Measurements from ENCODE around the gene PEX14. TPM values are rescaled to one million over a fixed set of nuclear protein-coding genes. Genes with fewer than 3 reads are reported as not detected.

PEX14 gene
- total RNA-seq, 5 donors from 2014 or later (not counting 1 experiment from before 2014, with no cell fraction given): 22.3 to 24.5 (median 22.7) TPM

- Mint-ChIP-seq H3K27ac (peak within 1 kb of the TSS; percentile 86 to 88), H3K9me3 (no peaks in the 10 kb centered on the region), H3K36me3 (no peaks in the 10 kb centered on the region), H3K4me3 (peak within 1 kb of the TSS; percentile 84 to 91 (median 85)), H3K27me3 (no peaks in the 10 kb centered on the region), H3K4me1 (peaks cover 16 to 24% (median 23%) of the 10 kb centered on the region in 3 donors)
- Histone ChIP-seq H3K27me3 (replicated peaks in 1 of 2; ENCODE audit: control insufficient read depth in 2 of 2, extremely low read depth in 1 of 2, insufficient read depth in 2 of 2, low read length in 1 of 2) (no peaks in the 10 kb centered on the region), H3K4me3 (ENCODE audit: control insufficient read depth in 1 of 2, extremely low read depth in 1 of 2, low read length in 1 of 2) (peak within 1 kb of the TSS; percentile 74 to 89), H3K27ac (ENCODE audit: low read length) (peak within 1 kb of the TSS; percentile 73), H3K4me1 (ENCODE audit: control insufficient read depth in 1 of 2, extremely low read depth in 1 of 2, insufficient read depth in 2 of 2, low read length in 2 of 2) (peaks cover 7 to 24% of the 10 kb centered on the region in 2 experiments), H3K36me3 (ENCODE audit: control insufficient read depth in 2 of 2, extremely low read depth in 1 of 2, insufficient read depth in 1 of 2, low read length in 1 of 2) (no peaks in the 10 kb centered on the region), H3K9me3 (no peaks in the 10 kb centered on the region)
- peak; percentile 67 to 95 (median 83) for DNase-seq
- CTCF ChIA-PET: interaction anchor here (0.6 to 3.2 kb wide), 12 partner anchors 8 to 876 kb away, joined by 3 to 25 read pairs (median 4); partner anchors contain the start of genes KIF1B (in 1 of the 2) and PEX14 (in 1 of the 2)
- WGBS (ENCODE audit: insufficient coverage): under 1% methylated on average over 95 of the region's 95 CpGs
- ATAC-seq (replicated peaks in 1 of 4): peak; percentile 86 to 88 (median 87)
- POLR2A ChIA-PET: interaction anchor here in 1 of 2 donors (1.0 kb wide), 1 partner anchor 82 kb away, joined by 4 read pairs; no protein-coding TSS in a partner anchor
Measured at GRCh38 chr1:10430216-10431069, 44.3 kb upstream of the PEX14 start, which contains the start of gene CENPS. Gene CENPS, plus strand, starts transcription at chr1:10430433. Its CDS starts 85 bp downstream, at chr1:10430518.

- Mint-ChIP-seq H3K27me3 (no peaks in the 10 kb centered on the region), H3K4me3 (peak overlapping the region; percentile 84 to 91 (median 85)), H3K9me3 (no peaks in the 10 kb centered on the region), H3K27ac (peak overlapping the region; percentile 71 to 88), H3K4me1 (peaks cover 16 to 24% (median 23%) of the 10 kb centered on the region in 3 donors), H3K36me3 (no peaks in the 10 kb centered on the region)
- no peaks in the 10 kb centered on the region for H3K36me3 ChIP-seq (ENCODE audit: control insufficient read depth in 2 of 2, extremely low read depth in 1 of 2, insufficient read depth in 1 of 2, low read length in 1 of 2)
- peak overlapping the region; percentile 73 for H3K27ac ChIP-seq (ENCODE audit: low read length)
- H3K4me3 ChIP-seq (ENCODE audit: control insufficient read depth in 1 of 2, extremely low read depth in 1 of 2, low read length in 1 of 2): peak overlapping the region; percentile 74 to 89
- ChIA-PET POLR2A (interaction anchor here in 1 of 2 donors (1.0 kb wide), 1 partner anchor 81 kb away, joined by 4 read pairs; no protein-coding TSS in a partner anchor), CTCF (interaction anchor here in 1 of 2 donors (0.6 to 3.2 kb wide), 5 partner anchors 39 to 877 kb away, joined by 3 to 25 read pairs (median 4); partner anchors contain the start of gene KIF1B)
- ATAC-seq (replicated peaks in 1 of 4): peak in 1 of 4 experiments; percentile 1
- WGBS (ENCODE audit: insufficient coverage): 12% methylated on average over 23 of the region's 30 CpGs
- H3K27me3 ChIP-seq (replicated peaks in 1 of 2; ENCODE audit: control insufficient read depth in 2 of 2, extremely low read depth in 1 of 2, insufficient read depth in 2 of 2, low read length in 1 of 2): no peaks in the 10 kb centered on the region
- H3K9me3 ChIP-seq: no peaks in the 10 kb centered on the region
- DNase-seq: peak in 5 of 35 experiments; percentile 2 to 14 (median 9)
- peaks cover 7 to 24% of the 10 kb centered on the region in 2 experiments for H3K4me1 ChIP-seq (ENCODE audit: control insufficient read depth in 1 of 2, extremely low read depth in 1 of 2, insufficient read depth in 2 of 2, low read length in 2 of 2)
Measured at GRCh38 chr1:10431070-10431730, 43.5 kb upstream of the PEX14 start.

DNA sequence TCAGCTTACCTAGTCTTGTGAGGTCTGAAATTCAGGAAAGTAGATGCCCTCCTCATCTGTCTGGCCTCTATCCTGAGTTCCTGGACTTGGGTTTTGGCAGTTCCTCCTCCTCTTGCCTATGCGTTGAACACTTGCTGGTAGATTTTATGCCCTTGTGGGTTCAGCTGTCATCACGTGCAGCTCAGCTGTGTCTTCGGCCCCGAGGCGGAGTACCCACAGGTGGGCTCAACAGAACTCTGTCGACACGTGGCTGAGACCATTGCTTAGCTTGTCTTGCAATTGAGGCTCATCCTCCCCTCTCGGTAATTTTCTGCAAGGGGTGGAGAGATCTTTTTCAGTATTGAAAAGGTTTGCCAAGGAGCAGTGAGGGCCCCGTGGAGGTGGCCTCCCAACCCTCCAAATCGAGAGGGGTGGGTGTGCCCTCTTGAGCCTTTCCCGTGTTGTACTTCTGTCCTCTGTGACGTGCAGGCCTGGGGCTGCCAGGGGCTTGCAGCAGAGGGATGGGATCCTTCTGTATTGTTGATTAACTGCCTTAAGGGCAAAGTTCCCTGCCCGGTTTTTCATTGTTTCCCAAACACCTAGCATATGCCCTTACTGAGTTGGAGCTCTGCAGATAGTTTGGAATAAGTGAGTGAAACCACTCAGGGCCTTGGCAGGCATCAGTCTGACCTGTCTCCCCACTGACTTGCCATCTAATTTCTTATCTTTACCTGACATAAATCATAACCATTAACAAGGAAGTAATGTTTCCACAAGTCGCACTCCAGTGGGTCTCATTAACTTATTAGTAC is 41.6 kb upstream of the PEX14 start:
- no peak overlapping the region for H3K27ac ChIP-seq (ENCODE audit: low read length)
- peaks cover 7 to 21% of the 10 kb centered on the region in 2 experiments for H3K4me1 ChIP-seq (ENCODE audit: control insufficient read depth in 1 of 2, extremely low read depth in 1 of 2, insufficient read depth in 2 of 2, low read length in 2 of 2)
- no peaks in the 10 kb centered on the region for H3K9me3 ChIP-seq
- ChIA-PET POLR2A (no interaction called here), CTCF (interaction anchor here in 1 of 2 donors (0.6 kb wide), 1 partner anchor 87 kb away, joined by 3 read pairs; no protein-coding TSS in a partner anchor)
- no peaks in the 10 kb centered on the region for H3K27me3 Mint-ChIP-seq
- DNase-seq (no peak), ATAC-seq (replicated peaks in 1 of 4) (no peak)
- no peaks in the 10 kb centered on the region for H3K27me3 ChIP-seq (replicated peaks in 1 of 2; ENCODE audit: control insufficient read depth in 2 of 2, extremely low read depth in 1 of 2, insufficient read depth in 2 of 2, low read length in 1 of 2)
- H3K27ac Mint-ChIP-seq: no peak overlapping the region
- WGBS (ENCODE audit: insufficient coverage): 85% methylated on average over 10 of the region's 14 CpGs
- H3K4me1 Mint-ChIP-seq: peaks cover 16 to 22% (median 20%) of the 10 kb centered on the region in 3 donors
- no peaks in the 10 kb centered on the region for H3K9me3 Mint-ChIP-seq
- peak overlapping the region in 1 of 3 donors; percentile 24 for H3K4me3 Mint-ChIP-seq
- no peaks in the 10 kb centered on the region for H3K36me3 Mint-ChIP-seq
- H3K4me3 ChIP-seq (ENCODE audit: control insufficient read depth in 1 of 2, extremely low read depth in 1 of 2, low read length in 1 of 2): no peak overlapping the region
- no peaks in the 10 kb centered on the region for H3K36me3 ChIP-seq (ENCODE audit: control insufficient read depth in 2 of 2, extremely low read depth in 1 of 2, insufficient read depth in 1 of 2, low read length in 1 of 2)

GRCh38 chr1:10433790-10434189 is 41.0 kb upstream of the PEX14 start:
- no peaks in the 10 kb centered on the region for H3K36me3 Mint-ChIP-seq
- H3K27me3 ChIP-seq (replicated peaks in 1 of 2; ENCODE audit: control insufficient read depth in 2 of 2, extremely low read depth in 1 of 2, insufficient read depth in 2 of 2, low read length in 1 of 2): no peaks in the 10 kb centered on the region
- no peaks in the 10 kb centered on the region for H3K27me3 Mint-ChIP-seq
- peaks cover 7 to 17% of the 10 kb centered on the region in 2 experiments for H3K4me1 ChIP-seq (ENCODE audit: control insufficient read depth in 1 of 2, extremely low read depth in 1 of 2, insufficient read depth in 2 of 2, low read length in 2 of 2)
- H3K27ac Mint-ChIP-seq: no peak overlapping the region
- DNase-seq (no peak), ATAC-seq (replicated peaks in 1 of 4) (no peak)
- H3K4me3 Mint-ChIP-seq: no peak overlapping the region
- ChIA-PET POLR2A (no interaction called here), CTCF (interaction anchor here in 1 of 2 donors (0.6 kb wide), 1 partner anchor 87 kb away, joined by 3 read pairs; no protein-coding TSS in a partner anchor)
- H3K9me3 ChIP-seq: no peaks in the 10 kb centered on the region
- WGBS (ENCODE audit: insufficient coverage): 89% methylated on average over 6 of the region's 11 CpGs
- no peaks in the 10 kb centered on the region for H3K36me3 ChIP-seq (ENCODE audit: control insufficient read depth in 2 of 2, extremely low read depth in 1 of 2, insufficient read depth in 1 of 2, low read length in 1 of 2)
- no peak overlapping the region for H3K4me3 ChIP-seq (ENCODE audit: control insufficient read depth in 1 of 2, extremely low read depth in 1 of 2, low read length in 1 of 2)
- peaks cover 16 to 20% (median 20%) of the 10 kb centered on the region in 3 donors for H3K4me1 Mint-ChIP-seq
- no peaks in the 10 kb centered on the region for H3K9me3 Mint-ChIP-seq
- no peak overlapping the region for H3K27ac ChIP-seq (ENCODE audit: low read length)

GRCh38 chr1:10434590-10434989 is 40.2 kb upstream of the PEX14 start:
- Histone ChIP-seq H3K4me1 (ENCODE audit: control insufficient read depth in 1 of 2, extremely low read depth in 1 of 2, insufficient read depth in 2 of 2, low read length in 2 of 2) (peaks cover 7 to 15% of the 10 kb centered on the region in 2 experiments), H3K36me3 (ENCODE audit: control insufficient read depth in 2 of 2, extremely low read depth in 1 of 2, insufficient read depth in 1 of 2, low read length in 1 of 2) (no peaks in the 10 kb centered on the region), H3K4me3 (ENCODE audit: control insufficient read depth in 1 of 2, extremely low read depth in 1 of 2, low read length in 1 of 2) (no peak overlapping the region), H3K9me3 (no peaks in the 10 kb centered on the region), H3K27me3 (replicated peaks in 1 of 2; ENCODE audit: control insufficient read depth in 2 of 2, extremely low read depth in 1 of 2, insufficient read depth in 2 of 2, low read length in 1 of 2) (no peaks in the 10 kb centered on the region), H3K27ac (ENCODE audit: low read length) (no peak overlapping the region)
- DNase-seq: no peak
- POLR2A ChIA-PET: interaction anchor here in 1 of 2 donors (0.6 kb wide), 1 partner anchor 9 kb away, joined by 12 read pairs; no protein-coding TSS in a partner anchor
- Mint-ChIP-seq H3K9me3 (no peaks in the 10 kb centered on the region), H3K36me3 (no peaks in the 10 kb centered on the region), H3K27me3 (no peaks in the 10 kb centered on the region), H3K27ac (no peak overlapping the region), H3K4me1 (peaks cover 15 to 20% (median 20%) of the 10 kb centered on the region in 3 donors), H3K4me3 (no peak overlapping the region)
- CTCF ChIA-PET: no interaction called here
- no peak for ATAC-seq (replicated peaks in 1 of 4)
- 100% methylated on average over 1 of the region's 5 CpGs for WGBS (ENCODE audit: insufficient coverage)

Measured in T-cell (primary cell).